Naive thymus-derived CD4-positive, alpha-beta T cell (primary cell): ENCODE results near the gene PTPRM. TPM values are rescaled to one million over a fixed set of nuclear protein-coding genes. Genes with fewer than 3 reads are reported as not detected.
A peak's percentile ranks its signal among the peaks of the same experiment; 100 is the strongest.

ENCODE experiments used
- ATAC-seq: fragments of 150-1000 bp; cut with Tn5 transposase; 2 replicates; pipeline ENCODE4 v1.10.0; 2021; ENCODE audit warnings: mild to moderate bottlenecking, moderate library complexity
- CTCF ChIA-PET: fragments of 350-600 bp; sonication (Branson Sonifier 250); formaldehyde crosslinking; loops from one replicate; lab custom pipeline; 2021; ENCODE audit warnings: antibody characterized with exemption; lab: Charles Lee
- POLR2A ChIA-PET: fragments of 350-600 bp; sonication (Branson Sonifier 250); formaldehyde crosslinking; loops from one replicate; lab custom pipeline; 2021; ENCODE audit warnings: antibody characterized with exemption, inconsistent platforms; lab: Charles Lee
- DNase-seq, 9 donors: peaks; one replicate each; pipeline versions ENCODE4 v3.0.0 to v3.0.0-alpha.2; 2020 to 2022; ENCODE audit warnings: mixed read lengths in 1 of 9
- H3K27ac ChIP-seq: one replicate; pipeline ENCODE4 v1.7.0; 2013; ENCODE audit warnings: mild to moderate bottlenecking, low read depth, low read length, moderate library complexity
- H3K27me3 ChIP-seq, 2 donors: one replicate each; pipeline ENCODE4 v1.7.0; 2013; ENCODE audit warnings: low read length in 2 of 2, mild to moderate bottlenecking in 2 of 2, moderate library complexity in 2 of 2; ENCODE audit not compliant: control insufficient read depth in 2 of 2, insufficient read depth in 2 of 2
- H3K36me3 ChIP-seq, 3 experiments: 1 replicate in 2 of 3; 2 replicates in 1 of 3; pipeline ENCODE4 v1.7.0; 2013; ENCODE audit warnings: low read length in 3 of 3, mild to moderate bottlenecking in 3 of 3, moderate library complexity in 1 of 3; ENCODE audit not compliant: insufficient read depth in 3 of 3, control insufficient read depth in 2 of 3
- H3K4me1 ChIP-seq, 2 donors: one replicate each; pipeline ENCODE4 v1.7.0; 2013; ENCODE audit warnings: low read length in 2 of 2, mild to moderate bottlenecking in 2 of 2, moderate library complexity in 1 of 2; ENCODE audit not compliant: control insufficient read depth in 2 of 2, insufficient read depth in 2 of 2
- H3K4me3 ChIP-seq: 2 replicates; pipeline ENCODE4 v1.7.0; 2013; ENCODE audit warnings: mild to moderate bottlenecking, low read length
- H3K9me3 ChIP-seq, 3 experiments: 1 replicate in 2 of 3; 2 replicates in 1 of 3; pipeline ENCODE4 v1.7.0; 2013; ENCODE audit warnings: low read length in 3 of 3; ENCODE audit not compliant: control insufficient read depth in 2 of 3
- H3K27ac Mint-ChIP-seq, 9 donors: one replicate each; pipeline ENCODE4 v1.8.0; 2020 to 2022; ENCODE audit warnings: mixed read lengths in 9 of 9, mild to moderate bottlenecking in 8 of 9, moderate library complexity in 5 of 9, inconsistent platforms in 2 of 9
- H3K27me3 Mint-ChIP-seq, 5 donors: one replicate each; pipeline ENCODE4 v1.8.0; 2021 to 2022; ENCODE audit warnings: mixed read lengths in 5 of 5, mild to moderate bottlenecking in 1 of 5
- H3K36me3 Mint-ChIP-seq, 5 donors: one replicate each; pipeline ENCODE4 v1.8.0; 2020 to 2022; ENCODE audit warnings: mixed read lengths in 5 of 5, mild to moderate bottlenecking in 3 of 5, inconsistent platforms in 1 of 5
- H3K4me1 Mint-ChIP-seq, 7 donors: one replicate each; pipeline ENCODE4 v1.8.0; 2020 to 2022; ENCODE audit warnings: mixed read lengths in 7 of 7, mild to moderate bottlenecking in 3 of 7, inconsistent platforms in 1 of 7
- H3K4me3 Mint-ChIP-seq, 10 donors: one replicate each; pipeline ENCODE4 v1.8.0; 2020 to 2022; ENCODE audit warnings: mild to moderate bottlenecking in 10 of 10, mixed read lengths in 10 of 10, moderate library complexity in 6 of 10, inconsistent platforms in 2 of 10
- H3K9me3 Mint-ChIP-seq, 11 donors: one replicate each; pipeline ENCODE4 v1.8.0; 2020 to 2022; ENCODE audit warnings: mixed read lengths in 11 of 11, mild to moderate bottlenecking in 4 of 11, inconsistent platforms in 1 of 11, moderate library complexity in 1 of 11
- intact Hi-C, 2 donors: fragments of 100-400 bp; cut with micrococcal nuclease; formaldehyde crosslinking; loops; one replicate each; pipeline ENCODE4 v1.15.1; 2023
- polyA plus RNA-seq, 2 donors: library from polyadenylated mRNA; unstranded; fragments of 300-500 nt; fragmentation: Illumina TruSeq; gene quantifications; one replicate each; pipeline ENCODE4 v1.2.3, GENCODE V29; 2021
- total RNA-seq, 6 experiments: library from RNA in 5 of 6; stranded (reverse) in 5 of 6; gene quantifications; 1 replicate in 5 of 6; 2 replicates in 1 of 6; pipeline ENCODE4 v1.2.3 and lab custom pipeline; 2021 to 2026

PTPRM gene
- total RNA-seq: 10 to 100 TPM in 1 of 5 experiments, 1 to 10 TPM in 4; 8.2 to 21.2 (median 8.5) TPM
- polyA plus RNA-seq: 1 to 10 TPM; 3.8 to 4.4 TPM
- 26.4 reads per million, percentile 57 among the genes with 10 or more reads in this experiment for total RNA-seq (lab: John Stamatoyannopoulos, UW)

GRCh38 chr18:7566567-7567473, at the start of gene PTPRM:
TSS of gene PTPRM (plus strand) at chr18:7567316. CDS start at chr18:7567819, 503 bp downstream.
- H3K27me3 Mint-ChIP-seq: peaks cover 53 to 58% (median 56%) of the 10 kb centered on the region in 5 donors
- no peak within 1 kb of the TSS for H3K27ac Mint-ChIP-seq
- POLR2A ChIA-PET: no interaction called here
- peaks cover 0 to 14% (median 5%) of the 10 kb centered on the region in 7 donors for H3K4me1 Mint-ChIP-seq
- peak within 1 kb of the TSS in 8 of 10 donors; percentile 12 to 64 (median 35) for H3K4me3 Mint-ChIP-seq
- H3K9me3 ChIP-seq: no peaks in the 10 kb centered on the region
- no peaks in the 10 kb centered on the region for H3K36me3 ChIP-seq
- intact Hi-C loops: loop anchor here in 1 of 2 donors (2.0 kb wide), 1 partner anchor 346 kb away; no protein-coding TSS in a partner anchor
- DNase-seq (peak in 7 of 9 donors; percentile 22 to 75 (median 39)), ATAC-seq (peak; percentile 88)
- CTCF ChIA-PET: no interaction called here
- peaks cover 0 to 9% (median 0%) of the 10 kb centered on the region in 11 donors for H3K9me3 Mint-ChIP-seq
- H3K4me3 ChIP-seq: no peak within 1 kb of the TSS
- peaks cover 0 to 3% of the 10 kb centered on the region in 2 donors for H3K27me3 ChIP-seq
- no peak within 1 kb of the TSS for H3K27ac ChIP-seq
- H3K4me1 ChIP-seq: no peaks in the 10 kb centered on the region
- H3K36me3 Mint-ChIP-seq: no peaks in the 10 kb centered on the region

DNA sequence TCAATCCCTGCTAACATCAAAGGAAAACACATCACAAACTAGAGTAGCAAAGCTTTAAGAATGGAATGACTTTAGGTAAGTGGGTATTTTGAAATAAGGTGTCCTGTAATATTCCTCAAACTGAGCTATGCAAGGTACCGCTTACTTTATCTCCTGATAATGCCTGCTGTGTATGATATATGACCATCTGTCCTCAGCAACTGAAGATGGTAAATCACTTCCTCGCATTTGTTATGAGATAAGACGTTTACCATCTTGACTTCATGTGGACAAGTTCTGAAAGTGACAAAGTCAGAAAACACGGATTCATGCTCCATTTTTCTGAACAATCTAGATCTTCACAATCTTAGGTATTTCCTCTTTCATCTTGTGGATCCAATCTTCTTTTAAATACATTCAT, 49.3 kb upstream of the PTPRM start:
- Mint-ChIP-seq H3K27ac (no peak overlapping the region), H3K36me3 (no peaks in the 10 kb centered on the region), H3K27me3 (peaks cover 0 to 5% (median 0%) of the 10 kb centered on the region in 5 donors), H3K4me3 (no peak overlapping the region), H3K4me1 (no peaks in the 10 kb centered on the region), H3K9me3 (peaks cover 0 to 6% (median 0%) of the 10 kb centered on the region in 11 donors)
- no peaks in the 10 kb centered on the region for H3K9me3 ChIP-seq
- DNase-seq (no peak), ATAC-seq (no peak)
- H3K27me3 ChIP-seq: no peaks in the 10 kb centered on the region
- ChIA-PET POLR2A (no interaction called here), CTCF (no interaction called here)
- no peak overlapping the region for H3K27ac ChIP-seq
- H3K36me3 ChIP-seq: no peaks in the 10 kb centered on the region
- intact Hi-C loops: no loop called here
- H3K4me1 ChIP-seq: no peaks in the 10 kb centered on the region
- no peak overlapping the region for H3K4me3 ChIP-seq

GRCh38 chr18:7520200-7520785, 46.8 kb upstream of the PTPRM start:
- no peak overlapping the region for H3K4me3 ChIP-seq
- H3K27ac Mint-ChIP-seq: no peak overlapping the region
- CTCF ChIA-PET: no interaction called here
- no peaks in the 10 kb centered on the region for H3K4me1 ChIP-seq
- no peaks in the 10 kb centered on the region for H3K36me3 ChIP-seq
- DNase-seq: no peak
- H3K9me3 ChIP-seq: no peaks in the 10 kb centered on the region
- no peak for ATAC-seq
- intact Hi-C loops: no loop called here
- POLR2A ChIA-PET: no interaction called here
- no peak overlapping the region for H3K4me3 Mint-ChIP-seq
- peaks cover 0 to 5% (median 0%) of the 10 kb centered on the region in 5 donors for H3K27me3 Mint-ChIP-seq
- H3K27me3 ChIP-seq: no peaks in the 10 kb centered on the region
- no peak overlapping the region for H3K27ac ChIP-seq
- no peaks in the 10 kb centered on the region for H3K4me1 Mint-ChIP-seq
- H3K9me3 Mint-ChIP-seq: peaks cover 0 to 6% (median 0%) of the 10 kb centered on the region in 11 donors
- H3K36me3 Mint-ChIP-seq: no peaks in the 10 kb centered on the region

DNA sequence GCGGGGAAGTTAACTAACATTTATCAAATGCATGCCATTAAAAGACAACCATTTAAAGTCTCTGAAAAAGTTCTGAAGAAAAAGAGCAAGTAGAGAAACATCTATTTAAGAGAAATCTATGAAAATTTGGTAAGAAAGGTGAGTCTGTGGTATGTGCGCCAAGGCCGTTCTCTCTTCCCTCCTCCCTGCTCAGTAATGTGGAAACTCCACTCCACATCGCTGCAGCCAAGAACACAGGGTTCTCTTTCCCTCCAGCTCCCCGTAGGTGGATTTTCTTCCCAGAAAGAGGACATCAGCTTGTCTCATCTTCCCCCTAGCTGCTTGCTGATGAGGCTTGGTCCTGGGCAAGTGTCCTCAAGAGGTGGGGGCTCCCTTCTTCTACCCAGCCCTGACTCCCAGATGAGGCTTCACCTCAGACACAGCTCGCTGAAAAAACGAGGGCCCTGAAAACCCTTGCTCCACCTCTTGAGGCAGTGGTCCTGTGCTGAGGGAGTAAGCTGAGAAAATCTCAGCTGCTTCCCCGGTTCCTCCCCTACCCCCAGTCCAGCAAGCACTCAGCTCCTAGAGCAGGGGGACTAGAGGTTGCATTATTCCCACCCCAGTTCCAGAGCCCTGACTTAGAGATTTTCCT, 45.8 kb upstream of the PTPRM start:
- Histone ChIP-seq H3K36me3 (no peaks in the 10 kb centered on the region), H3K27ac (no peak overlapping the region), H3K9me3 (no peaks in the 10 kb centered on the region), H3K4me3 (no peak overlapping the region), H3K27me3 (no peaks in the 10 kb centered on the region), H3K4me1 (no peaks in the 10 kb centered on the region)
- no peak overlapping the region for H3K27ac Mint-ChIP-seq
- POLR2A ChIA-PET: no interaction called here
- no peak for ATAC-seq
- no peak for DNase-seq
- no peak overlapping the region for H3K4me3 Mint-ChIP-seq
- H3K27me3 Mint-ChIP-seq: peaks cover 0 to 5% (median 0%) of the 10 kb centered on the region in 5 donors
- no peaks in the 10 kb centered on the region for H3K36me3 Mint-ChIP-seq
- CTCF ChIA-PET: no interaction called here
- intact Hi-C loops: no loop called here
- H3K9me3 Mint-ChIP-seq: peaks cover 0 to 6% (median 0%) of the 10 kb centered on the region in 11 donors
- H3K4me1 Mint-ChIP-seq: no peaks in the 10 kb centered on the region

DNA sequence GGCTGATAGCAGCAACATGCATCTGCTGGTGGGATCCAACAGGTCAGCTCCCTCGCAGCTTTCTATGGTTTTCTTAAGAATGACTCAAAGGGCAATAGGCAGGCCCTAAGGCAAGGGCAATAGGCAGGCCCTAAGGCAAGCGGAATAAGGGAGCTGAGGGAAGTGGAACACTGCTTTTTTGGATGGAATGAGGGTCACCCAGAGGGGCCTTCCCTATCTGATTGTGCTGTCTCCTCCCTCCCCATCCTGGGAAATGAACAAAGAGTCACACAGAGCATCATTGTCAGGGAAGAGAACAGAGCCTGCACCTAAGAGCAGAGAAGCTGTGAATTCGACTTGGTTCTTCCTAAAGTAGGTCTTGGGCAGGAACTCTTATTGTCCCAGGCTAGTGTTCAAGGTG, 43.3 kb upstream of the PTPRM start:
- H3K4me3 ChIP-seq: no peak overlapping the region
- no peaks in the 10 kb centered on the region for H3K4me1 ChIP-seq
- H3K4me3 Mint-ChIP-seq: no peak overlapping the region
- no peak for DNase-seq
- ChIA-PET CTCF (no interaction called here), POLR2A (no interaction called here)
- no peak overlapping the region for H3K27ac Mint-ChIP-seq
- no peaks in the 10 kb centered on the region for H3K36me3 ChIP-seq
- H3K9me3 ChIP-seq: no peaks in the 10 kb centered on the region
- no peaks in the 10 kb centered on the region for H3K27me3 ChIP-seq
- H3K9me3 Mint-ChIP-seq: peaks cover 0 to 6% (median 0%) of the 10 kb centered on the region in 11 donors
- H3K27me3 Mint-ChIP-seq: peaks cover 0 to 4% (median 0%) of the 10 kb centered on the region in 5 donors
- H3K4me1 Mint-ChIP-seq: no peaks in the 10 kb centered on the region
- H3K27ac ChIP-seq: no peak overlapping the region
- no peaks in the 10 kb centered on the region for H3K36me3 Mint-ChIP-seq
- intact Hi-C loops: no loop called here
- ATAC-seq: no peak

DNA sequence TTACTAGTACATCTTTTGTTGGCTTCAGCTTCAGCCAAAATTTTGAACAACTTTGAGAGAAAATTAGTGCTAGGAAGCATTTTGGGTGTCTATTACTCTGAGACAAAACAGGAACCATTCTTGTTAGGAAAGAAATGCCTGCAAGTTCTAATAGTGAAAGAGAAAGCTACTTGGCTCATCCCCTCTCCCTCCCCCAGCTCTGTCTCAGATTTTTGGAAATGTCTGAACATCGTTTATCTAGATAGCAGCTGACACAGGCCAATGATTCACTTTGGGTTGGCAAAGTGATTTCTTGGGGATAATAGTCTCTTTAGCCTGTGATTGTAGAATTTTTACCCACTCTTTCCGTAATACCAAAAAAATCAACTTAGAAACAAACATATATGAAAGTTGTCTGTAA, 42.3 kb upstream of the PTPRM start:
- intact Hi-C loops: no loop called here
- no peaks in the 10 kb centered on the region for H3K4me1 ChIP-seq
- peaks cover 0 to 7% (median 0%) of the 10 kb centered on the region in 11 donors for H3K9me3 Mint-ChIP-seq
- H3K36me3 ChIP-seq: no peaks in the 10 kb centered on the region
- H3K27me3 ChIP-seq: no peaks in the 10 kb centered on the region
- no peak overlapping the region for H3K27ac Mint-ChIP-seq
- DNase-seq (no peak), ATAC-seq (no peak)
- H3K9me3 ChIP-seq: no peaks in the 10 kb centered on the region
- no peak overlapping the region for H3K4me3 Mint-ChIP-seq
- no peaks in the 10 kb centered on the region for H3K4me1 Mint-ChIP-seq
- H3K27ac ChIP-seq: no peak overlapping the region
- no peak overlapping the region for H3K4me3 ChIP-seq
- H3K27me3 Mint-ChIP-seq: peaks cover 0 to 6% (median 0%) of the 10 kb centered on the region in 5 donors
- H3K36me3 Mint-ChIP-seq: no peaks in the 10 kb centered on the region
- CTCF ChIA-PET: no interaction called here
- POLR2A ChIA-PET: no interaction called here
